ENCODE data around the gene ZNF107. TPM values are rescaled to one million over a fixed set of nuclear protein-coding genes. Genes with fewer than 3 reads are reported as not detected.

The ZNF107 gene
- total RNA-seq, 2 experiments from 2014 or later: 68.9 to 92.2 TPM

- no peaks in the 10 kb centered on the region for H4K20me1 ChIP-seq (ENCODE audit: insufficient read depth, low read length)
- ChIA-PET POLR2A (interaction anchor here (0.6 to 0.8 kb wide), 2 partner anchors 14 to 170 kb away, joined by 3 read pairs; no protein-coding TSS in a partner anchor), CTCF (ENCODE audit: unreplicated experiment) (no interaction called here)
- BruUV-seq (replicated peaks): no TSS peak
- DNase-seq (ENCODE audit: low spot score): peak; percentile 61
- no peak overlapping the region for H2AFZ ChIP-seq (ENCODE audit: low read length)
- no peak overlapping the region for H3K4me3 ChIP-seq (ENCODE audit: low read depth, low read length, poor library complexity, severe bottlenecking)
- no peaks in the 10 kb centered on the region for H3K79me2 ChIP-seq (ENCODE audit: insufficient read depth, low read depth, low read length)
- no peak overlapping the region for H3K27ac ChIP-seq (ENCODE audit: low read depth, low read length, poor library complexity, severe bottlenecking)
- intact Hi-C loops (cut with micrococcal nuclease; ENCODE audit: unreplicated experiment): loop anchor here (5.0 kb wide), 1 partner anchor 573 kb away; no protein-coding TSS in a partner anchor
- TF ChIP-seq, protein P1, sequence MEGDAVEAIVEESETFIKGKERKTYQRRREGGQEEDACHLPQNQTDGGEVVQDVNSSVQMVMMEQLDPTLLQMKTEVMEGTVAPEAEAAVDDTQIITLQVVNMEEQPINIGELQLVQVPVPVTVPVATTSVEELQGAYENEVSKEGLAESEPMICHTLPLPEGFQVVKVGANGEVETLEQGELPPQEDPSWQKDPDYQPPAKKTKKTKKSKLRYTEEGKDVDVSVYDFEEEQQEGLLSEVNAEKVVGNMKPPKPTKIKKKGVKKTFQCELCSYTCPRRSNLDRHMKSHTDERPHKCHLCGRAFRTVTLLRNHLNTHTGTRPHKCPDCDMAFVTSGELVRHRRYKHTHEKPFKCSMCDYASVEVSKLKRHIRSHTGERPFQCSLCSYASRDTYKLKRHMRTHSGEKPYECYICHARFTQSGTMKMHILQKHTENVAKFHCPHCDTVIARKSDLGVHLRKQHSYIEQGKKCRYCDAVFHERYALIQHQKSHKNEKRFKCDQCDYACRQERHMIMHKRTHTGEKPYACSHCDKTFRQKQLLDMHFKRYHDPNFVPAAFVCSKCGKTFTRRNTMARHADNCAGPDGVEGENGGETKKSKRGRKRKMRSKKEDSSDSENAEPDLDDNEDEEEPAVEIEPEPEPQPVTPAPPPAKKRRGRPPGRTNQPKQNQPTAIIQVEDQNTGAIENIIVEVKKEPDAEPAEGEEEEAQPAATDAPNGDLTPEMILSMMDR (conservative IDR thresholded peaks at IDR 0.05; ENCODE audit: low read length): peak; percentile 97
- TF ChIP-seq EZH2phosphoT487 (IDR thresholded peaks at IDR 0.05; ENCODE audit: borderline replicate concordance, low read depth, low read length): no peak
- H3K4me2 ChIP-seq (ENCODE audit: low read length): no peak overlapping the region
- no peaks in the 10 kb centered on the region for H3K9me2 ChIP-seq (ENCODE audit: insufficient read depth, low read length)
- peaks cover 8% of the 10 kb centered on the region for H3K4me1 ChIP-seq (ENCODE audit: insufficient read depth, low read length, poor library complexity, severe bottlenecking)
- H3K9me3 ChIP-seq (ENCODE audit: low read length): peaks cover 3% of the 10 kb centered on the region; the same call in 1 of the 2 replicates
- no peaks in the 10 kb centered on the region for H3K36me3 ChIP-seq (ENCODE audit: insufficient read depth, low read length)
These were observed 40.5 kb upstream of the ZNF107 start for GRCh38 chr7:64625114-64626082.

DNA sequence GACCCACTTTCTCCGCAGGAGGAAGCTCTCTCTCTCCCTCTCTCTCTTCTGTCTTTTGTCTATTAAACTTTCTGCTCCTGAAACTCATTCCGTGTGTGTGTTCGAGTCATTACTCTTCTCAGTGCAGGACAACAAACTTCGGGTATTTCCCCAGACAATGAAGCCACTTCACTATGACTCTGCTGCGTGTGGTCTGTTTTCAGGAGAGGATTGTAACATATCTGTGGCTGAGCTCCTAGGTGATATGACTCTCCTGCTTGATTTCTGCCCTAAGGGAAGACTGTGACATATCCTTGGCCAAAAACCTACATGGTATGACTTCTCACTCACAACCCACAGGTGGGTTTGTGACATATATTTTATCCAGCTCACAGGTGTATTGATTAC is 39.9 kb upstream of the ZNF107 start:
- Histone ChIP-seq H4K20me1 (ENCODE audit: insufficient read depth, low read length) (no peaks in the 10 kb centered on the region), H3K36me3 (ENCODE audit: insufficient read depth, low read length) (no peaks in the 10 kb centered on the region), H3K27ac (ENCODE audit: low read depth, low read length, poor library complexity, severe bottlenecking) (no peak overlapping the region), H3K4me1 (ENCODE audit: insufficient read depth, low read length, poor library complexity, severe bottlenecking) (peaks cover 8% of the 10 kb centered on the region), H3K4me3 (ENCODE audit: low read depth, low read length, poor library complexity, severe bottlenecking) (no peak overlapping the region), H3K9me3 (ENCODE audit: low read length) (no peaks in the 10 kb centered on the region), H3K4me2 (ENCODE audit: low read length) (no peak overlapping the region), H3K79me2 (ENCODE audit: insufficient read depth, low read depth, low read length) (no peaks in the 10 kb centered on the region), H3K9me2 (ENCODE audit: insufficient read depth, low read length) (no peaks in the 10 kb centered on the region), H2AFZ (ENCODE audit: low read length) (no peak overlapping the region)
- ChIA-PET CTCF (ENCODE audit: unreplicated experiment) (no interaction called here), POLR2A (interaction anchor here (0.5 to 0.8 kb wide), 3 partner anchors 13 to 290 kb away, joined by 3 read pairs; no protein-coding TSS in a partner anchor)
- BruUV-seq (replicated peaks): no TSS peak
- intact Hi-C loops (cut with micrococcal nuclease; ENCODE audit: unreplicated experiment): loop anchor here (5.0 kb wide), 1 partner anchor 574 kb away; no protein-coding TSS in a partner anchor
- TF ChIP-seq, protein P1 (conservative IDR thresholded peaks at IDR 0.05; ENCODE audit: low read length): no peak
- TF ChIP-seq EZH2phosphoT487 (IDR thresholded peaks at IDR 0.05; ENCODE audit: borderline replicate concordance, low read depth, low read length): no peak
- DNase-seq (ENCODE audit: low spot score): no peak

All from OCI-LY7 (cell line).